HepG2 (cell line): Measurements from ENCODE around the gene DHX58. TPM values are rescaled to one million over a fixed set of nuclear protein-coding genes. Genes with fewer than 3 reads are reported as not detected.
A peak's percentile ranks its signal among the peaks of the same experiment; 100 is the strongest.

Source experiments
- DZIP1 ChIP-seq: sonication (generic); formaldehyde crosslinking; IDR thresholded peaks from 2 replicates; pipeline ENCODE4 v1.5.0; 2020; ENCODE audit warnings: mild to moderate bottlenecking, missing genetic modification reagents
- GABPB1 ChIP-seq: IDR thresholded peaks from 2 replicates; pipeline ENCODE4 v1.6.1; 2016; ENCODE audit warnings: mild to moderate bottlenecking, missing genetic modification reagents, moderate library complexity, missing compliant biosample characterization
- HDAC1 ChIP-seq: sonication (generic); formaldehyde crosslinking; IDR thresholded peaks from 2 replicates; pipeline ENCODE4 v1.5.1; 2020; ENCODE audit warnings: mild to moderate bottlenecking, missing genetic modification reagents
- KLF11 ChIP-seq: IDR thresholded peaks from 2 replicates; pipeline ENCODE4 v1.6.1; 2016; ENCODE audit warnings: missing compliant biosample characterization
- NFIC ChIP-seq: IDR thresholded peaks from 2 replicates; pipeline ENCODE4 v1.6.1; 2012; ENCODE audit warnings: mild to moderate bottlenecking, low read length, inconsistent platforms
- NFKBIZ ChIP-seq: IDR thresholded peaks from 2 replicates; pipeline ENCODE4 v1.6.1; 2018; ENCODE audit warnings: missing genetic modification reagents, missing compliant biosample characterization
- NFYB ChIP-seq: sonication (generic); formaldehyde crosslinking; IDR thresholded peaks from 2 replicates; pipeline ENCODE4 v1.4.0; 2020; ENCODE audit warnings: missing genetic modification reagents
- SKI ChIP-seq: fragments of 450-650 bp; IDR thresholded peaks from one replicate; pipeline ENCODE4 v1.6.1; 2018; ENCODE audit warnings: mild to moderate bottlenecking; ENCODE audit not compliant: partially characterized antibody
- SMARCE1 ChIP-seq: fragments of 450-650 bp; IDR thresholded peaks from 2 replicates; pipeline ENCODE4 v1.6.1; 2017; ENCODE audit warnings: borderline replicate concordance
- ZBTB38 ChIP-seq: sonication (generic); formaldehyde crosslinking; IDR thresholded peaks from 2 replicates; pipeline ENCODE4 v1.5.1; 2020; ENCODE audit warnings: mild to moderate bottlenecking, missing genetic modification reagents
- ZBTB8A ChIP-seq: sonication (generic); formaldehyde crosslinking; IDR thresholded peaks from 2 replicates; pipeline ENCODE4 v1.4.0; 2020; ENCODE audit warnings: mild to moderate bottlenecking, low read depth, missing genetic modification reagents, borderline replicate concordance
- polyA plus RNA-seq, 8 experiments: library from polyadenylated mRNA; depleted of rRNA in 3 of 8; stranded (reverse) in 7 of 8; unstranded in 1 of 8; fragments of >200 nt; fragmentation: Illumina TruSeq in 4 of 8; extraction: Trizol in 4 of 8; gene quantifications; 2 replicates each; pipeline versions ENCODE4 v1.2.1 to v1.2.3, GENCODE V29; 2011 to 2016; ENCODE audit warnings: low read depth in 4 of 8, missing spikeins in 1 of 8, mixed read lengths in 1 of 8; ENCODE audit not compliant: insufficient read depth in 1 of 8
- total RNA-seq, 5 experiments: library from RNA; depleted of rRNA; stranded (reverse); fragments of >200 nt; fragmentation: Illumina TruSeq; extraction: Trizol; gene quantifications; 2 replicates each; pipeline ENCODE4 v1.2.3, GENCODE V29; 2016; ENCODE audit warnings: low read depth in 1 of 5
- TF ChIP-seq, protein P1 (sequence below): sonication (generic); formaldehyde crosslinking; IDR thresholded peaks from 2 replicates; pipeline ENCODE4 v1.5.0; 2020; ENCODE audit warnings: missing genetic modification reagents
- TF ChIP-seq, protein P2 (sequence below): sonication (generic); formaldehyde crosslinking; IDR thresholded peaks from 2 replicates; pipeline ENCODE4 v1.4.0; 2020; ENCODE audit warnings: missing genetic modification reagents
- TF ChIP-seq, protein P3 (sequence below): sonication (generic); formaldehyde crosslinking; IDR thresholded peaks from 2 replicates; pipeline ENCODE4 v1.5.1; 2020; ENCODE audit warnings: mild to moderate bottlenecking, missing genetic modification reagents, moderate library complexity
- TF ChIP-seq, protein P4 (sequence below): IDR thresholded peaks from 2 replicates; pipeline ENCODE4 v1.6.1; 2016; ENCODE audit warnings: missing biosample characterization, missing genetic modification reagents, low read depth

Gene DHX58
- total and polyA plus RNA-seq, 2 of the 13 experiments (the other 11 are each of a cell fraction or from before 2014, with no cell fraction given), result 6.7 to 7.8 TPM

- TF ChIP-seq NFKBIZ (CRISPR knock-in tag), result 0 out of 2 replicates have a peak, but pooled peaks have one; percentile 12
- TF ChIP-seq, protein P1, sequence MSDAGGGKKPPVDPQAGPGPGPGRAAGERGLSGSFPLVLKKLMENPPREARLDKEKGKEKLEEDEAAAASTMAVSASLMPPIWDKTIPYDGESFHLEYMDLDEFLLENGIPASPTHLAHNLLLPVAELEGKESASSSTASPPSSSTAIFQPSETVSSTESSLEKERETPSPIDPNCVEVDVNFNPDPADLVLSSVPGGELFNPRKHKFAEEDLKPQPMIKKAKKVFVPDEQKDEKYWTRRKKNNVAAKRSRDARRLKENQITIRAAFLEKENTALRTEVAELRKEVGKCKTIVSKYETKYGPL (CRISPR knock-in tag), result no peak
- TF ChIP-seq ZBTB38 (CRISPR knock-in tag), result peak; percentile 74; the same call in 1 of the 2 replicates
- 0 out of 2 replicates have a peak, but pooled peaks have one; percentile 23 for TF ChIP-seq DZIP1 (CRISPR knock-in tag)
- TF ChIP-seq GABPB1 (CRISPR knock-in tag), result peak; percentile 88
- TF ChIP-seq KLF11 (CRISPR knock-in tag), result peak; percentile 60; the same call in 1 of the 2 replicates
- TF ChIP-seq HDAC1 (CRISPR knock-in tag), result peak; percentile 56; the same call in 1 of the 2 replicates
- TF ChIP-seq, protein P2, sequence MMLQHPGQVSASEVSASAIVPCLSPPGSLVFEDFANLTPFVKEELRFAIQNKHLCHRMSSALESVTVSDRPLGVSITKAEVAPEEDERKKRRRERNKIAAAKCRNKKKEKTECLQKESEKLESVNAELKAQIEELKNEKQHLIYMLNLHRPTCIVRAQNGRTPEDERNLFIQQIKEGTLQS (CRISPR knock-in tag), result 0 out of 2 replicates have a peak, but pooled peaks have one; percentile 31
- TF ChIP-seq ZBTB8A (CRISPR knock-in tag), result peak; percentile 13; the same call in 1 of the 2 replicates
- TF ChIP-seq NFYB, result 0 out of 2 replicates have a peak, but pooled peaks have one; percentile 5
- TF ChIP-seq SMARCE1, result no peak
- TF ChIP-seq, protein P3, sequence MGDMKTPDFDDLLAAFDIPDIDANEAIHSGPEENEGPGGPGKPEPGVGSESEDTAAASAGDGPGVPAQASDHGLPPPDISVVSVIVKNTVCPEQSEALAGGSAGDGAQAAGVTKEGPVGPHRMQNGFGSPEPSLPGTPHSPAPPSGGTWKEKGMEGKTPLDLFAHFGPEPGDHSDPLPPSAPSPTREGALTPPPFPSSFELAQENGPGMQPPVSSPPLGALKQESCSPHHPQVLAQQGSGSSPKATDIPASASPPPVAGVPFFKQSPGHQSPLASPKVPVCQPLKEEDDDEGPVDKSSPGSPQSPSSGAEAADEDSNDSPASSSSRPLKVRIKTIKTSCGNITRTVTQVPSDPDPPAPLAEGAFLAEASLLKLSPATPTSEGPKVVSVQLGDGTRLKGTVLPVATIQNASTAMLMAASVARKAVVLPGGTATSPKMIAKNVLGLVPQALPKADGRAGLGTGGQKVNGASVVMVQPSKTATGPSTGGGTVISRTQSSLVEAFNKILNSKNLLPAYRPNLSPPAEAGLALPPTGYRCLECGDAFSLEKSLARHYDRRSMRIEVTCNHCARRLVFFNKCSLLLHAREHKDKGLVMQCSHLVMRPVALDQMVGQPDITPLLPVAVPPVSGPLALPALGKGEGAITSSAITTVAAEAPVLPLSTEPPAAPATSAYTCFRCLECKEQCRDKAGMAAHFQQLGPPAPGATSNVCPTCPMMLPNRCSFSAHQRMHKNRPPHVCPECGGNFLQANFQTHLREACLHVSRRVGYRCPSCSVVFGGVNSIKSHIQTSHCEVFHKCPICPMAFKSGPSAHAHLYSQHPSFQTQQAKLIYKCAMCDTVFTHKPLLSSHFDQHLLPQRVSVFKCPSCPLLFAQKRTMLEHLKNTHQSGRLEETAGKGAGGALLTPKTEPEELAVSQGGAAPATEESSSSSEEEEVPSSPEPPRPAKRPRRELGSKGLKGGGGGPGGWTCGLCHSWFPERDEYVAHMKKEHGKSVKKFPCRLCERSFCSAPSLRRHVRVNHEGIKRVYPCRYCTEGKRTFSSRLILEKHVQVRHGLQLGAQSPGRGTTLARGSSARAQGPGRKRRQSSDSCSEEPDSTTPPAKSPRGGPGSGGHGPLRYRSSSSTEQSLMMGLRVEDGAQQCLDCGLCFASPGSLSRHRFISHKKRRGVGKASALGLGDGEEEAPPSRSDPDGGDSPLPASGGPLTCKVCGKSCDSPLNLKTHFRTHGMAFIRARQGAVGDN (CRISPR knock-in tag), result peak; percentile 87
- TF ChIP-seq, protein P4, sequence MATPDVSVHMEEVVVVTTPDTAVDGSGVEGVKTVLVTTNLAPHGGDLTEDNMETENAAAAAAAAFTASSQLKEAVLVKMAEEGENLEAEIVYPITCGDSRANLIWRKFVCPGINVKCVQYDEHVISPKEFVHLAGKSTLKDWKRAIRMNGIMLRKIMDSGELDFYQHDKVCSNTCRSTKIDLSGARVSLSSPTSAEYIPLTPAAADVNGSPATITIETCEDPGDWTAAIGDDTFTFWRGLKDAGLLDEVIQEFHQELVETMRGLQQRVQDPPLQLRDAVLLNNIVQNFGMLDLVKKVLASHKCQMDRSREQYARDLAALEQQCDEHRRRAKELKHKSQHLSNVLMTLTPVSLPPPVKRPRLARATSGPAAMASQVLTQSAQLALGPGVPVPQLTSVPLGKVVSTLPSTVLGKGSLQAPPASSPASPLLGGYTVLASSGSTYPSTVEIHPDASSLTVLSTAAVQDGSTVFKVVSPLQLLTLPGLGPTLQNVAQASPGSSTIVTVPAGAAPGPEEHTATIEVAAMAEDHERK (CRISPR knock-in tag), result no peak
- TF ChIP-seq NFIC, result no peak
- TF ChIP-seq SKI, result no peak
These were observed 8.6 kb upstream of the DHX58 start, which contains the start of gene KAT2A (continued) for GRCh38 chr17:42120770-42121769.
